Liver (tissue), 3 donors: ENCODE measurements around the gene NDUFA13.

Experiments
- CTCF ChIP-seq: fragments of 150-350 bp; IDR thresholded peaks from 2 replicates; pipeline ENCODE4 v1.5.1; 2017; ENCODE audit warnings: improper control_type of control experiment, low read depth, low read length; ENCODE audit not compliant: missing input control
- EGR1 ChIP-seq, 2 donors: IDR thresholded peaks; 2 replicates each; pipeline ENCODE4 v1.6.1; 2016 to 2018; ENCODE audit warnings: antibody characterized with exemption in 2 of 2, low read depth in 2 of 2
- GABPA ChIP-seq, 2 donors: IDR thresholded peaks in 1 of 2; conservative IDR thresholded peaks in 1 of 2; 2 replicates each; pipeline ENCODE4 v1.6.1; 2016; ENCODE audit warnings: antibody characterized with exemption in 2 of 2, mild to moderate bottlenecking in 1 of 2, moderate library complexity in 1 of 2
- JUND ChIP-seq, 2 donors: IDR thresholded peaks; 2 replicates each; pipeline ENCODE4 v1.6.1; 2016; ENCODE audit warnings: antibody characterized with exemption in 2 of 2
- MAX ChIP-seq: IDR thresholded peaks from 2 replicates; pipeline ENCODE4 v1.6.1; 2016; ENCODE audit warnings: antibody characterized with exemption
- RAD21 ChIP-seq, 2 donors: IDR thresholded peaks; 2 replicates each; pipeline ENCODE4 v1.6.1; 2016; ENCODE audit warnings: antibody characterized with exemption in 2 of 2, mild to moderate bottlenecking in 2 of 2
- REST ChIP-seq: IDR thresholded peaks from 2 replicates; pipeline ENCODE4 v1.6.1; 2016; ENCODE audit warnings: antibody characterized with exemption, mild to moderate bottlenecking
- RXRA ChIP-seq, 2 donors: IDR thresholded peaks; 2 replicates each; pipeline ENCODE4 v1.6.1; 2017 to 2018; ENCODE audit warnings: antibody characterized with exemption in 2 of 2, mild to moderate bottlenecking in 1 of 2
- TAF1 ChIP-seq: conservative IDR thresholded peaks from 2 replicates; pipeline ENCODE4 v1.6.1; 2016; ENCODE audit warnings: antibody characterized with exemption, mild to moderate bottlenecking
- YY1 ChIP-seq: IDR thresholded peaks from 2 replicates; pipeline ENCODE4 v1.6.1; 2016; ENCODE audit warnings: antibody characterized with exemption, mild to moderate bottlenecking
- ZBTB33 ChIP-seq: IDR thresholded peaks from 2 replicates; pipeline ENCODE4 v1.6.1; 2016; ENCODE audit warnings: antibody characterized with exemption
- donor health status: healthy.
- donor health status: healthy.

GRCh38 chr19:19520989-19521388, 5.0 kb downstream of the NDUFA13 start:
- TF ChIP-seq CTCF, result no peak
- no peak for TF ChIP-seq MAX
- TF ChIP-seq ZBTB33, result no peak
- no peak for TF ChIP-seq EGR1 (IDR thresholded peaks at IDR 0.05; ENCODE audit: low read depth in 2 of 2)
- no peak for TF ChIP-seq TAF1
- no peak for TF ChIP-seq YY1
- no peak for TF ChIP-seq JUND (IDR thresholded peaks at IDR 0.05)
- TF ChIP-seq RAD21 (IDR thresholded peaks at IDR 0.05), result no peak
- TF ChIP-seq GABPA (IDR thresholded peaks at IDR 0.05 in 1 of 2, conservative IDR thresholded peaks at IDR 0.05 in 1 of 2), result no peak
- TF ChIP-seq RXRA (IDR thresholded peaks at IDR 0.05), result no peak
- no peak for TF ChIP-seq REST
